Stimulated activated CD8-positive, alpha-beta memory T cell treated with anti-CD3 and anti-CD28 coated beads, Interleukin-12 subunit alpha, Interleukin-12 subunit beta, amount 100 ng/mL, for 24 hours (primary cell): ENCODE data around the gene LIPH.
"Not testable (repeated sequence)": the region's sequence is repeated elsewhere in the genome, so short reads cannot be mapped to it uniquely, and the experiment has no call there.

Source experiments
- DNase-seq: peaks from one replicate; pipeline ENCODE4 v3.0.0-alpha.2; 2020; ENCODE audit errors: extremely low read depth

The LIPH gene

DNA sequence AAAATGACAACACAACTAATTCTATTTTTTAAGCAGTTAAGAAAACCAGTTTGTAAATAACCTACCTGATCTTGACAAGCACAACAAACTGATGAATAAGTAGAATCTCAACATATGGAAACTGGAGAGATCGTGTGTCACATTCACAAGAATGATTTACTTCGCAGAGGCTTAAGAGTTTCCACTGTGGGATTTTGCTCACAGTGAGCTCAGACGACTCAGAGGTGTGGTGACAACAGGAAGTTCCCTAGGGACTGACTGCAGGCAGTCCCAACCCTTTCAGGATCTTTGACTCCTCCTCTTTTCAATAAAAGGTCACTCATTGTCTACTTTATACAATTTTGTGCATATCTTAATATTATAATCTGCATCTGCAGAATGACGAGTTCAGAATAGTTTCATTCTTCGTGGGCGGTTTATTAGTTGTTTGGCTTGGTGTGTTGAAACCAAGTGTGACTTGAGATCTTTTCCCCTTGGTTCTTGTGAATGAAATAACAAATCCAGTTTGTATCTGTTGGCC is at the start of gene LIPH:
Gene LIPH, minus strand, starts transcription at position 231 of the 520 bp plus-strand sequence. Its CDS starts 117 bp downstream, at position 114.
- DNase-seq = no peak

DNA sequence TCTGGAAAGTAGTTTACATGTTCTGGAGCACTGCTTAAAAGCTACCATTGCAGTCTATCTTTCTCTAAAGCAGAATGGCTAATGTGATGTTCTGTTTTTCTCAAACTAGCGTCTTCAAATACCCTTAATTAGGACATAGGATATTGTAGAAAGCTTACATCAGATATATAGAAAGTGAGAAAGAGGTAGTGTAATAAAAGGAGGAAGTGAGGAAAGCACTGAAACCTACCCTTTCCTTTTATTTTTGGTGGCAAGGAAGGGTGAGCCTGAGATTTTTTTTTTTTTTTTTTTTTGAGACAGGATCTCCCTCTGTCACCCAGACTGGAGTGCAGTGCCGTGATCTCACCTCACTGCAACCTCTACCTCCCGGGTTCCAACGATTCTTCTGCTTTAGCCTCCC is 43.1 kb upstream of the LIPH start:
- no peak for DNase-seq

DNA sequence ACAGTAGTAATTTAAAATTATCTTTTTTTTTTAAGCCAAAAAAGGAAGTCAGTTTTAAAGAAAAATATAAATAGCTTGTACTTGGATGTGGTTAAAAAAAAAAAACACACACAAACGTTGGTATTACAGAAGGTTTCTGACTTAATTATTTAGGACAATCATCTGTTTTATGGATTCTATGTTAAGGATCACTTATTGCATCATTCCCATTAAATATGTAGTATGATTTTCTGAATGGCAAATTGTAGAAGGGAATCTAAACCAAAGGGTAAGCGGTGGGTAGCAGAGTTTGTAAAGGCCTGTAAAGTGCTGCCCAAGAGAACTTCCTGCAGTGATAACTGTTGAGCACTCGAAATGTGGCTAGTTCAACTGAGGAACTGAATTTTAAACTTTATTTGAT is 41.7 kb upstream of the LIPH start:
- DNase-seq = no peak

DNA sequence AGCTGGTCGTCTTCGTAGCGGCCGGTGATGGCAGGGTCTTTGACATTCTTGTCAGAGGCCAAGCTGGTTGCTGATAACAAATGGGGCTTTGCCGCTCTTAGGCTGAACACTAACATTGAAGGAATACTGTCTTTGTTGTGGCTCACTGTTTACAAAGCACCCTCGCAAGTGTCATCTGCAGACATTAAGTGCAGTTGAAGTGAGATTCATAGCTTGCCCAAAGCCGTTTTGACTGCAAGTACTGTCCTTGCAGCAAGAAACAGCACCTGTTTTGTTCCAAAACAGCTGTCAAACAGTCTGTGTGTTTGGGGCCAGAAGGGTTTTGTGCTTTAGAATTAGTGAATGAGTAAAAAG is 34.3 kb upstream of the LIPH start:
- no peak for DNase-seq

DNA sequence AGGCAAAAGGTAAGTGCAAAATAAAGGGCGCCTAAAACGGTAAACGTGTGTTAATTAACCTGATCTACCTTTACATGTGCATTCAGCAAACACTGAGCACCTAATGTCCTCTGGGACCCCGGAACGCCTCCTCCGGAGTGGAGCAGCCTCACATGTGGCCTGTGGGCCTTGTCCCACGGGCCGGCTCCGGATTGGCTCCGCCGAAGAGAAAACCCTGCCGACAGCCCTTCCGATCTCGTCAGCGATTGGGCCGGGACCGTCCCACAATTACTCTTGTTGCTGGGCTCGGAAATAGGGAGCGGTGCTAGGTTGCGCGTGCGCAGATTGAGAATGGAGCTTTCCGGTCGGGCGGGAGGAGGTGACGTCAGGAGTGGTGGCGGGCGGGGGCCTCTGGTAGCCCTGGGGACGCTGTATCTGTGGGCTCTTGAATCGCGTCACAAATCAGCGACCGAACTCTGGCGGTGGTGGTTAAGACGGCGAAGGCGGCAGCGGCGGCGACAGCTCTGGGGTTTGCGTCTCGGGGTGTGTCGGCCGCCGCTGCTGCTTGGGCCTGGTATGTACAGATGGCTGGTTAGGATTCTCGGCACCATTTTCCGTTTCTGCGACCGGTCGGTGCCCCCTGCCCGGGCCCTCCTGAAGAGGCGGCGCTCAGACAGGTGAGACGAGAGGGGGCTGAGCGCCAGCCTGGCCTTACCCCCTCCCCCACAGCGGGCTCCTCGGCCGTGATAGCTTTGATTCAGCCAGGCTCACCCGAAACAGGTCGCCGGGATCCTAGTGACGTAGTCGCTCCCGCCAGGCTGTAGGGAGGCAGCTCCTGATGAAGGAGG is 33.7 kb upstream of the LIPH start, which contains the start of gene SENP2:
Gene SENP2, plus strand, starts transcription at position 437 of the 827 bp plus-strand sequence. Its CDS starts 119 bp downstream, at position 556.
- peak; percentile 98 for DNase-seq

DNA sequence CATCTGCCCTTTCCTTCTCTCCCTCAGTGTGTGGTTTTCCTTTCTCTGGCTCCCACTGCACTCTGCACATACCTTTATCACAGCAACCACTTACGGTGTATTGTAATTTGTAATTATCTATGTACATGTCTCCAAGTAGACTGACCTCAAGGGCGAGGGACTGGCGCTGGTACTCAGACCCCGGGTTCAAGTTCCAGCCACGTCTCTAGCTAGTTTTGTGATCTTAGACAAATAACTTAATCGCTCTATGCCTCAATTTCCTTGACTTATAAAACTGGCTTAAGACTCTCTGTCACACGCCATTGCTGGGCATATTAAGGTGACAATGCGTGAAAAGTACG is 33.1 kb upstream of the LIPH start:
- DNase-seq = no peak

DNA sequence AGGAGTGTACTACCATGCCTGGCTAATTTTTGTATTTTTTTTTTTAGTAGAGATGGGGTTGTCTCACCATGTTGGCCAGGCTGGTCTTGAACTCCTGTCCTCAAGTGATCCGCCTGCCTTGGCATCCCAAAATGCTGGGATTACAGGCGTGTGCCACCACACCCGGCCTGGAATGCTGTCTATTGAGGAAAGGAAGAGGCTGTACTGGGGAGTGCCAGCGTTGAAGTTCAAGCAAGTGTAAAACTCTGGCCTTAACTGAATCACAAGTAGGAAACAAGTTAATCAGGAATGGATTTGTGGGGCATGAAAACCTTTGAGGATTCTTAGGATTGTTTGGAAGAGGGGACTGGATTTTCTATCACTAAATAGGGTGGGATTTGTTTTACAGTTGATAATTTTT is 32.3 kb upstream of the LIPH start:
- DNase-seq = no peak

DNA sequence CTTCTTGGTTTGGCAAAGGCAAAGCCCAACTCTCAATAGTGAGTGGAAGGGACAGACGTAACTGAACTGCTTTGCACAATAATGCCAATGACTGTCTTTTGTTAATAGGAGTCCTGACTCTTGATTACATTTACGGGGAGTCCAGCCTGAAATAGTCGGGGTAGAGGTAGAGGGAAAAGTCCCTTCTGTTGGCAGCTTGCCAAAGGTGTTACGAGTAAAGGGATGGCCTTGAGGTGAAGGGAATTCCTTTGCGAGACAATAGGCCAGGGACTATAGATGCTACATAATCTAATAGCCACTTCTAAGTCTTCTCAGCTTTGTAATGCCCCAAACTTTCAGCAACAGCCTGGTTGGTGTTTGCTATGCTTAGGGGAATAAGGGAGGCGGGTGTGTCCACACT is 31.5 kb upstream of the LIPH start:
- DNase-seq = no peak

DNA sequence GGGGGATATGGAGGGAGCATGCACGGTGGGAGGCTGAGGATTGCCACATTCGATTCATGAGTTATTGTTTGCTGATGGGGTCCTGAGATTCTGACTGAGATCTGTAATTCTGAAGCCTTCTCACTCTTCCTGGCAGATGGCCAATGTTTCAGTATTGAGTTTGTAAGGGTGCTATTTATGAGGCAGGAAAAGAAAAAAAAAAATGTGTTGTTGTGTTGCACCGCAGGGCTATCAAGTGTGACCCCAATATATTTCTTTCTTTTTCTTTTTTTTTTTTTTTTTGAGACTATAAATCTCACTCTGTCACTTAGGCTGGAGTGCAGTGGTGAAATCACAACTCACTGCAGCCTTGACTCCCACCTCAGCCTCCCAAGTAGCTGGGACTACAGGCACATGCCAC is 30.5 kb upstream of the LIPH start:
- DNase-seq = no peak

DNA sequence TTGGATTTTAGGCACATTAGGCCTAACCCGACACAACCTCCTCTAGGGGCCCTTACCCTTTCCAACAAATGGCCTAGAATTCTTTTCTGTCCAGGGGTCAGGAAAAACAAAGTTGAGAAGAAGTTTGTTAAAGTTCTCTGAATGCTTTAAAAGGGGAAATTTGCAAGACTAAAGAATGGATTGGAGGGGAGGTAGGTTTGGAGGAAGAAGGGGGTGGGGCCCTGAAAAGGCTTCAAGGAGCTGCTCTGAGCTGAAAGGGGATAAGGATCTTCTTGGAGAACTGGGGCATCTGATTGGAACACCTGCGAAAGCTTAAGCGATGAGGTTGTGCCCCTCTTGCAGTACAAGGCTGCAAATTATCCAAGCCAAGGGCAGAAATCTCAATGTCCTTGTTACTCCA is 29.8 kb upstream of the LIPH start:
- DNase-seq = no peak

DNA sequence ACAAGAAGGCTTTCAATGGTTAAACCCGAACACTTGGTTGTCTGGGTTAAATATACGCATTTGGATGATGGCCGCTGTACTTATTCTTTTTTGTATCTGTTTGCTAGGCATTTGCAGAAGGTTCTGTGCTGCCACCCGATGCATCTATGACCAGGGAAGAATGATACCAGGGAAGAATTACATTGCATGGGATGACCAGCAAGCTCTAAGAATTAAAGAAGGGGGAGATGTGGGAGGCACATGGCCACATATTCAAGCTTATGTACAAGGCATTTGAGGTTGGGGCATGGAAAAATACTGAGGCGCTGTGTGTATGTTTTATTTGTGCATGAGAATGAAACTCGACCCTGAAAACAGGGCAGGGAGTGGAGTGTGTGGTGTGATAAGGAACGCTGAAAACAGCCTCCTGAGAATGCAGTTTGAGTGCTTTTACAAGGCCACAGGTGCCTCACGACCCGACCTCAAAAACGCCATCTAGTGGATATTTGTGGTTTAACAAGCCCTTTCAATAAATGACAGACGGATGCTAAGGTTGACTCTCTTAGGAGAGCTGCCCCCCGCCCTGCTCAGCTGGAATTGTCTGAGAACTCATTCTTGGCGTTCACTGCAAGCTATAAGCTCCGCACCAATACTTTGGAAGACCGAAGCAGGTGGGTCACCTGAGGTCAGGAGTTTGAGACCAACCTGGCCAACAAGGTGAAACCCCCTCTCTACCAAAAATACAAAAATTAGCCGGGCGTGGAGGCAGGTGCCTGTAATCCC is 22.9 kb upstream of the LIPH start:
- not testable (repeated sequence) for DNase-seq

DNA sequence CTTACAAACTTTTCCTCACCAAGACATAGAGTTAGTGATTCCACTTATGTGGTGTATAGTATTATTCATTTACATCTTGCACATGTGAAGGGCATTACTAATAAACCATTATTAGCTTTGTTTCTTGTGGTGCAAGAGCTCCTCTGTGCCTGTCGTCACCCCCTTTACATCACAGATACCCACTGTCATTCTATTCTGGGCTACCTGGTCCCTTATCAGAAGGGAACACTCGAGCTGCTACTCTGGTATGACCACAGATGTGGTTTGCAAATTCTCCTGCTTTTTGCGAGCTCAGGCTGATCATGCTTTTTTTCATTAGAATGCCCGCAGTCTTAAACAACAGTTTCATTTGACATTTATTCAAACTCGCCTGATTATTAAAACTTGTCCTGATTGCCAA is 19.8 kb upstream of the LIPH start:
- DNase-seq = no peak

DNA sequence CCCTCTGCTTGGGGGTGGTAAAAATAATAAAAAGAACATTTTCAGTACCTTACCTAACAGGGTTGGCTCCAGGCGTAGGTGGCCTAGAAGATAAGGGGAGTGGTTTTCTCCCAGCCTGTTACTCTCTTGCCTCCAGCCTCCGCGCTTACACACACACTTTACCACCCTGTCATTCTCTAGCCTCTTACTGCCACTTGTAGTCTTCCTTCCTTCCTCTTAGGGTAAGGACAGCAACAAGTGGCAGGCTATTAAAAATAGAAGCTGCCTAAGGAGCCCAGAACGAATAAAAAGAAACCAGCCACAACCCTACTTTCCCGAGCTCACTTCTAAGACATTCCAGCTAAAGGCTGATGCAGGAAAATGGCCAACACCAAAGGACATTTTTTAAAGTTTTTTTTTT is 9.6 kb upstream of the LIPH start:
- DNase-seq = no peak

DNA sequence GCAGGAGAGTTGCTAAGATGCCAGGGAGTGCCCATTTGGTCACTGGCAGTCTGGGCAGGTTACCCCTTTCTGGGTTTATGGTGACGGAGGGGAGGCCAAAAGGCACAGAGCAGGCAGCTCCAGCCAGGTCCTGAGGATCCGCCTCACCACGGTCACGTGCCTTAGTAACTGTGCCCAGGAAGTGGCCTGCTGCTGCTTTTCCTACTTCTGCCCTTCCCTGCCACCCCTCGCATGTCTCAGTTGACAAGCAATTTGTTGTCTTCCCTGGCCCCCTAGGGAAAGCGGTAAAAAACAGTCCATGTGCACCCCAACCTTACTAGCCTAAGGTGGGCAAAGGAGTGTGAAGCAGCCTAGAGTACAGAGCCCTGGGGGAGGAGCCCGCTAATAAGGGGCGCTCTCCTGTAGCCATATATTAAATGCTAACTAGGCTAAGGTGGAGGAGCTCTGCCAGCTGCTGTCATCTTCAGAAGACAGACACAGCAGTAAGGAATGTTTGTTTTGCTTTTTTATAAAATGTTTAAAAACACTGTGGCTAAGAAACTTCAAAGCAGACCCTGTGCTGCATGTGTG is 9.1 kb upstream of the LIPH start:
- DNase-seq = no peak

DNA sequence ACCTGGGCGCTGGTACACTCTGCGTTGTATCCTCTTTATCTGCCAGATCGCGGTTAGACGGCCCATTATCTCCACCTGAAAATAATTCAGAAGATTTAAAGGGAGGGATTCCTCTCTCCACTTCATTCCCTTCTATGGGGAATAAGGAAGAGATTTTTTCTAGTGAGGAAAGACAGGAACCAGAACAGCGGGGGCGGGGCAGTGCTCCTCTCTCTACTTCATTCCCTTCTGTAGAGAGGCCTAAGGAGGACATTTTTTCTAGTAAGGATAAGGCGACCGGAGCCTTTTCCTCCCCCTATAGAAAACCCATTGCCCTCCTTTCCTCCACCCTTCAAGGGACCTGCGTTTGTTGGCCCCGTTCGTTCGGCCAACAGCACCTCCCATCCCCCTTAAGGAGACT is 8.3 kb upstream of the LIPH start:
- no peak for DNase-seq

DNA sequence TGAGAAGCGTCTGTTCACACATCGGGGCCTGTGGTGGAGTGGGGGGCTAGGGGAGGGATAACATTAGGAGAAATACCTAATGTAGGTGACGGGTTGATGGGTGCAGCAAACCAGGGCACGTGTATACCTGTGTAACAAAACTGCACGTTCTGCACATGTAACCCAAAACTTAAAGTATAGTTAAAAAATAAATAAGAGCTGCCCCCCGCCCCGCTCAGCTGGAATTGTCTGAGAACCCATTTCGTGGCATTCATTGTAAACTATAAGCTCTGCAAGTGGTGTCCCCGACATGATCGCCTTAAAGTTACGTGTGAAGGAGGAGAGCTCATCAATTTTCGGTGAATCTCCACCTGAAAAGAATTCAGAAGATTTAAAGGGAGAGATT is 7.3 kb upstream of the LIPH start:
- DNase-seq = no peak

DNA sequence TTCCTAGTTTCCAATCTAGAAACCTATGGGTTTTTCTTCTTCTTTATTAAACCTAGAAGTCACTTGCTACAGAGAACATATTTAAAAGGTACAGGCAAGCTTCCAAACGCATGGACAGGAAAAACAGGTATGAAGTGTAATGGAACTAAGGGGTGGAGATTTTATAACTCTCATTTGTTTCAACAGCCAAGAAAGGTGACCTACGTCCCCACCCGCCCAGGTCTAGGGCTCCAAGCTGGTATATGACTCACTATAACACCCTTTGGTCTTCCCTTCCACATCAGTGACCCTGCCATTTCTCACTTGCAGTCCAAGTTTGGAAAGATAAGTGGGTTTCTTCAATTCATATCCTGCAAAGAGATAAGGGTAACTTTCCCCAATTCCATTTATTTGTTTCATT is 6.0 kb upstream of the LIPH start:
- no peak for DNase-seq

DNA sequence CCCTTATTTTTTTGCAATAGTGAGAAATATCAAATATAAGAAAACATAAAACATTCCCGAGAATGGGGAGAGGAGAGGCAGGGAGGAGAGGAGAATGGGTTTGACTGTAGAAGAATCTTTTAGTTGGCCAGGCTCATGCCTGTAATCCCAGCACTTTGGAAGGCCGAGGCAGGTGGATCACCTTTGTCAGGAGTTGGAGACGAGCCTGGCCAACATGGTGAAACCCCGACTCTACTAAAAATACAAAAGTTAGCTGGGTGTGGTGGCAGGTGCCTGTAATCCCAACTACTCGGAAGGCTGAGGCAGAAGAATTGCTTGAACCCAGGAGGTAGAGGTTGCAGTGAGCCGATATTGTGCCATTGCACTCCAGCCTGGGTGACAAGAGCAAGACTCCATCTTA is 4.3 kb upstream of the LIPH start:
- DNase-seq = not testable (repeated sequence)

DNA sequence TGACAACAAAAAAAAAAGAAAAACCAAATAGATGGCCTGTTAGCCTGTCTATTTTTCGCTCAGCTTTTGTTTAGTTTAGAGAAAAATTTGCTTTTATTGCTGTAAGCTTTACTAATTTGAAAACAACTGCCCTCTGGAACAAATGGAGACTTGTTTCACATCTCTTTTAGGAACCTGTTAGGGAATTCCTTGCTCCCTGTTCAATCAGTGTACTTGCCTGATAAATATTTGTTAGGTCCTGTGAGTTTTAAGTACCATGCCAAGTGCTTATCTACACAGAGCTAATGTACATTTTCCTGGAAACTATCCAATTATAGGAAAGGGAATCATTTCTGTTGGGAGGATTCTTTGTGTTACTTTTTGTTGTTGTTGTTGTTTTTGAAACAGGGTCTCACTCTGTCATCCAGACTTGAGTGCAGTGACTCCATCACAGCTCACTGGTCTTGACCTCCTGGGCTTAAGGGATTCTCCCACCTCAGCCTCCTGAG is 3.5 kb upstream of the LIPH start:
- DNase-seq = no peak

DNA sequence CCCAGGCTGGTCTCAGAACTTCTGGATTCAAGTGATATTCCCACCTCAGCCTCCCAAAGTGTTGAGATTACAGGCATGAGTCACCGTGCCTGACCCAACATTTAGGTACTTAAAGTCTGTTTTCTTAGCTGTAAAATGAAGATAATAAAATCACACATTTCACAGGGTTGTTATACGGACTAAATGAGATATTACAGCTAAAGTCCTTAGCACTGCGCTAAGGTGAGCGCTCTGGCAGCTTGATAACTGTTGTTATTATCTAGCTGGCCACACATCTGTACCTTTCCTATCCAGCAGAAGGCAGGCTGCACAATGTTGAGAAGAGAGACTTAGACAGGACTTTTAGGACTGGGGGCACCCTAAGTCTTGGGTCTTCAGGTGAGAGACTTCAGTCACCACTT is 2.7 kb upstream of the LIPH start:
- DNase-seq = no peak

DNA sequence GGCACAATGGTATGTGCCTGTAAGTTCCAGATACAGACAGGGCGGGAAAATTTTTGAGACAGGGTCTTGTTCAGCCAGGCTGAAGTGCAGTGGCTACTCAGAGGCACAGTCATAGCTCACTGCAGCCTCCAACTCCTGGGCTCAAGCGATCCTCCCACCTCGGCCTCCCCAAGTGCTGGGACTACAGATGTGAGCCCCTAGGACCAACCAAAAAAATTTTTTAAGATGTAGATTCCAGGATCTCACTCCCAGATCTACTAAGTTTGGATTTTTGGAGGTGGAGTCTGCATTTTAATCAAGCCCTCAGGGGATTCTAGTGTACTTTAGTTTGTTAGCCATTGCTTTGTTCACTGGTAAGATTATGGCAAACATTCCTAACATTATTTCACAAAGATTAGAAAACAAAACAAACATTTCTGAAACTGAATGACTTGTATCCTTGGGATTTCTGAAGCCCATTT is 2.7 kb downstream of the LIPH start:
- no peak for DNase-seq

DNA sequence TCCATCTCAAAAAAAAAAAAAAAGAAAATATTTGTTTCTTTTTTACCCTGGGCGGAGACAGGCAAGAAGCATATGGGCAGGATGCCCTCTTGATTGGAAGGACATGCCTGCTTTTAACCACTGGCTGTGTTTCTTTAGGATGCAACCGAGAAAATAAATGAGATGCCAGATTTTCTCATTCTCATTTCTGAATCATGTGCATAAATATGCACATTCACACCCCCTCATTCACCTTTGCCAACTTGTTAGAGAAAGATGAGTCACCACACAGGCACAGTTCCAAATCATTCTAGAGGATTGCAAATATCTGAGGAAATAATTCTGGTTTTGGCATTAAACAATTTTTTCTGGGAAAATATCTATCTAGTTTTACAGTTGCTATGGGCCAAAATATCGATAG is 3.3 kb downstream of the LIPH start:
- no peak for DNase-seq

DNA sequence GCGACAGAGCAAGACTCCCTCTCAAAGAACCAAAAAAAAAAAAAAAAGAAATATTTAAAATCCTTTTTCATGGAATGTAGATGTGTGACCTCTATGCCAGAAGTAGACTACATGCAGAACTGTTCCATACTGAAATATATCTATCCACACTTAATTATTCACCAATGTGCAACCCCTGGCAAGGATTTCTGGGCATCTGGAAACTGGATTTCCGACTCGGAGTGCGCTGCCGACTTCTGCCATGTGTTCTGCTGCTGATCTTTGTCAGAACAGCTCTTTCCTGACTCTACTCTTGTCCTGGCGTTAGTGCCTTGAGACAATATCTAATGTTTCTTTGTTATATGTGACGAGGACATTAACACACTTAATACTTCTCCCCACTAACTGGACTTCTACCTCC is 11.7 kb downstream of the LIPH start:
- no peak for DNase-seq
